ENCODE data around the gene PPP3CA.

GRCh38 chr4:101044766-101045165 lies 302.6 kb downstream of the PPP3CA start:
- TF ChIP-seq POLR2A (IDR thresholded peaks at IDR 0.05) (no peak), CTCF (IDR thresholded peaks at IDR 0.05) (no peak)
